ENCODE results near the gene USF3.

Gene USF3

GRCh38 chr3:113698213-113698742 lies 1.8 kb upstream of the USF3 start:
- peak overlapping the region; percentile 82 for H3K27ac ChIP-seq

GRCh38 chr3:113697500-113698090 lies 1.2 kb upstream of the USF3 start:
- no peak for DNase-seq (ENCODE audit: low read depth, low spot score)
- peak overlapping the region; percentile 82 for H3K27ac ChIP-seq

More at GRCh38 chr3:113698213-113698742, 1.8 kb upstream of the USF3 start:
- DNase-seq (ENCODE audit: low read depth, low spot score) = no peak

DNA sequence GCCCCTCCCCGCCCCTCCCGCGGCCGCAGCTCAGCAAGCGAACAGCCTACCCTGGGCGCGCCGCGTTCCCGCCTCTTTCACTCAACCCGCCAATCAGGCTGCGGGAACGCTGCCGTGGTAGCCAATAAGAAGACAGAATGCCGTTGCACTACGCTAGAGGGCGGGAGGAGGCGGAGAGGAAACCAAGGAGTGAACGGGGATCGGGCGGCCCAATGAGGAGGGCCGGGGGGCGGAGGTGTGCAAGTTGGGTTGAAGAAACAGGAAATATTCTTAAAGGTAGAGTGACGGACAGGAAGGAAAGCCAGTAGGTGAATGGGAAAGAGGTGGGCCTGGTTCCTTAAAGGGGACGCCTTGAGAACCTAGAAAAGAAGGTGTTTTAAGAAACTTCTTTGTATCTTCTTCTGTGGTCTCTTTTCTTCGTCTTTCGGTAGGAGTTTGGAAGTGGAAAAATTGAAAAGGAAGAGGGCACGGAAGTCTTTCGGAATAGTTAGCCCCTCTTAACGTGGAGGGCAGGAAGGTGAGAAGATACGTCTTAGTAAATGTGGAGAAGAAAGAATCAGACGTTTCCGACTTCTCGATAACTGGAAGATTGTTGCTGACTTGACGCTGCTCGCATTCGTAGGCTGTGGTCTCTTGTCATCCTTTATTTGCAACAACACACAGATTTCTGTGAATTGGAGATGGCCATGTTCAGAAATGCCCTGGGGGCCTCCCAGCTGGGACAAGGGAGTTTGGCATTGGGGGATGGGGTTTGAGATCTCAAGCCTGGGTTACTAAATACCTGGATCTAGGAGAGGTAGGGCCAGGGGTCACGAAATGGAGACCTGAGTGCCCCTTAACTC lies 437 bp upstream of the USF3 start:
- H3K27ac ChIP-seq = peak overlapping the region; percentile 82
- DNase-seq (ENCODE audit: low read depth, low spot score) = peak; percentile 96

GRCh38 chr3:113695431-113695785 lies 1.0 kb downstream of the USF3 start:
- no peak for DNase-seq (ENCODE audit: low read depth, low spot score)
- peak overlapping the region; percentile 82 for H3K27ac ChIP-seq

- no peak for DNase-seq (ENCODE audit: low read depth, low spot score)
- no peak overlapping the region for H3K27ac ChIP-seq
Measured at GRCh38 chr3:113690482-113690881, 6.0 kb downstream of the USF3 start.

DNA sequence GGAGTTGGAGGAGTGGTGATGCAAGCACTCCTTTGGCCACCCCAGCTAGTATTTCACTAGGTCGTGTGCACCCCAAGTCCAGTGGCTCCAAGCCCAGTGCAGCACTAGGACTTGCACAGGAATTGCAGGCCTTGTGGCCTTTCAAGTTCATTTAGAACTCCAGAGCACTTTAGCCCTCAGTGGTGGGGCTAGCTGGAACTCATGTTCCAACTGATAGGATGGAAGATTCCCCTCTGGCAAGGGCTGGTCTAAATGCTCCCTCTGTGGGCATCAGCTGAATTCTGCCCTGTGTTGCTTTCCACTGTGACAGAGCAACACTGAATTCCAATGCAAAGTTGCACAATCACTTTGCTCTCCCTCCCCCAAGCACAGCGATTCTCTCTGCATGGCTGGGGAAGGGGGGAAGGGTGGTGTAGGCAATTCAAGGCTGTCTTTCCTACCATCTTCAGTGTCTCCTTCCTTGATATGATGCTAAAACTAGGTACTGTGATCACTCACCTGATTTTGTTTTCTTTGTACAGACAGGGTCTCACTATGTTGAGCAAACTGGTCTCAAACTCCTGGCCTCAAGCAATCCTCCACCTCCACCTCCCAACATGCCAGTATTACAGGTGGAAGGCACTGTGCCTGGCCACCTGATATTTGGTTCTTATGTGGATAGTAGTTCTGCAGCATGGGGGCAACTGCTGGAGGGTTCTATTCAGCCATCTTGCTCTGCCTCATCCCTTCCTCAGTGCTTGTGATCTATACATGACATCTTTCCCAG lies 10.3 kb downstream of the USF3 start:
- H3K27ac ChIP-seq = no peak overlapping the region

GRCh38 chr3:113685124-113685523 lies 11.3 kb downstream of the USF3 start:
- no peak for DNase-seq (ENCODE audit: low read depth, low spot score)
- H3K27ac ChIP-seq = no peak overlapping the region

More for the DNA sequence above, 10.3 kb downstream of the USF3 start:
- no peak for DNase-seq (ENCODE audit: low read depth, low spot score)

DNA sequence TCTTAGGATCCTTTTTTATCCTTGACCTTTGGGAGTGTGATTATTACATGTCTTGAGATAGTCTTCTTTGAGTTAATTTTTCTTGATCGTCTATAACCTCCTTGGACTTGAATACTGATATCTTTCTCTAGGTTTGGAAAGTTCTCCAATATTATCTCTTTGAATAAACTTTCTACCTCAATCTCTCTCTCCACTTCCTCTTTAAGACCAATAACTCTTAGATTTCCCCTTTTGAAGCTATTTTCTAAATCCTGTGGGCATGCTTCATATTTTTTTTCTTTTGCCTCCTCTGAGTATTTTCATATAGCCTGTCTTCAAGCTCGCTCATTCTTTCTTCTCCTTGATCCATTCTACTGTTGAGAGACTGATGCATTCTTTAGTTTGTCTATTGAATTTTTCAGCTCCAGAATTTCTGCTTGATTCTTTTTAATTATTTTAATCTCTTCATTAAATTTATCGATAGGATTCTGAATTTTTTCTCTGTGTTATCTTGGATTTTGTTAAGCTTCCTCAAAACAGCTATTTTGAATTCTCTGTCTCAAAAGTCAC lies 12.1 kb downstream of the USF3 start:
- no peak overlapping the region for H3K27ac ChIP-seq
- no peak for DNase-seq (ENCODE audit: low read depth, low spot score)

- DNase-seq (ENCODE audit: low read depth, low spot score) = no peak
- H3K27ac ChIP-seq = no peak overlapping the region
Measured at GRCh38 chr3:113678773-113679172, 17.7 kb downstream of the USF3 start.

GRCh38 chr3:113677737-113678136 lies 18.7 kb downstream of the USF3 start:
- DNase-seq (ENCODE audit: low read depth, low spot score) = no peak
- H3K27ac ChIP-seq = no peak overlapping the region

DNA sequence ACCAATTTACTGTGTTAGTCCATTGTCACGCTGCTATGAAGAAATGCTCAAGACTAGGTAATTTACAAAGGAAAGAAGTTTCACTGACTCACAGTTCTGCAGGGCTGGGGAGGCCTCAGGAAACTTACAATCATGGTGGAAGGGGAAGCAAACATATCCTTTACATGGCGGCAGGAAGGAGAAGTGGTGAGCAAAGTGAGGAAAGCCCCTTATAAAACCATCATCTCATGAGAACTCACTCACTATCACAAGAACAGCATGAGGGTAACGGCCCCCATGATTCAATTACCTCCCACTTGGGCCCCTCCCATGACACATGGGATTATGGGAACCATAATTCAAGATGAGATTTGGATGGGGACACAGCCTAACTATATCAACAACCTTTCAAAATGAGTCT lies 20.2 kb downstream of the USF3 start:
- DNase-seq (ENCODE audit: low read depth, low spot score) = no peak
- no peak overlapping the region for H3K27ac ChIP-seq

DNA sequence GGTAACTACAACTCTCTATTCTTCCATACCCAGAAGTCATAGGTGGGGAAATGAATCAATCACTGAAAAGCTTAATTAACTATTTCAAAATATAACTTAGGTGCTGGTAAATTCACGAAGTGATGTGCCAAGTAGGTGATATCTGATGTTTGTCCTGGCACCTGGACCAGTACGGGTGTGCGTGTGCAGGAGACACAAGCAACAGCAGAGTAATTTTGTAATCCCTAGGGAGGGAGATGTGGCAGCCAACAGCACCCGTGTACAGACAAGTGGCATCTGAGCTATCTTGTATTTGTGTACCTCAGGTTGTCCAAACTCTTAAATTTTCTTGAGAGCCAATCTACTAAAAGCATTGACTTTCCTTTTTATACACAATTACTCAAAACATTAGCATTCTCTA lies 22.8 kb downstream of the USF3 start:
- no peak overlapping the region for H3K27ac ChIP-seq
- DNase-seq (ENCODE audit: low read depth, low spot score) = no peak

DNA sequence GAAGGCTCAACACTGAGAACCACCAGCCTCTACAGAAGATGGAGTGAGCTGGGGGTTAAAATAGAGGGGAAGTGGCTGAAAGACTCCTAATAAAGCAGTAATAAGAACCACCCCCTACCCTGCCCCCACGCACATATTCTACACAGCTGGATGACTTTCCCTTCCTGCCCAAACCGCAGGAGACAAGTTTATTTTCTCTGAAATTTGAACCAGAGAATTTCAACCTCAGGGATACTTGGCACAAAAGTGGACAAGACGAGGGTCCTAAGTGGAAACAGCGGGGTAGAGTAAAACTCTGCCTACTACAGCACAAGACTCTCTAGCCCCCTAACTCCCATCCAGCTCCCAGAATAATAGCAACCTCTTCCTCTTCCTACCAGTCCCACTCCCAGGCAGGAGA lies 28.4 kb downstream of the USF3 start:
- no peak overlapping the region for H3K27ac ChIP-seq
- no peak for DNase-seq (ENCODE audit: low read depth, low spot score)

- DNase-seq (ENCODE audit: low read depth, low spot score) = no peak
- no peak overlapping the region for H3K27ac ChIP-seq
Measured at GRCh38 chr3:113664523-113665094, 31.8 kb downstream of the USF3 start.

DNA sequence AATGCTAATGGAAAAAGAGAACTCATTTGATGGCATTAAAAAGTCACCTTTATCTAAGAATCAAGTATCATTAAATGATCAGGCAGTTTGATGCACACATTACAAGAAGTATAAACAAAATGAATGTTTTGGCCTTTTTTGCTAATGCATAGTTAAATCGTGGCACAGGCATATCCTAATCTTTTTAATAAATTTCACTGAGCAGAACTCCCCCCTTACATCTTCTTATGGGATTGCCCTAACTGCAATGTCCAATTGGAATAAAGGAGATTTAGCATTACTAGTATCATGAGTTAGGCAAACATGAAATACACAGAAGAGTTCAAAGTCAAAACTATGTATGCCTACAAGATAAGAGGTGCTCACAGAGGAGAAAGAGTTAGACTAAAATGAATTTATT lies 32.7 kb downstream of the USF3 start:
- no peak overlapping the region for H3K27ac ChIP-seq
- no peak for DNase-seq (ENCODE audit: low read depth, low spot score)

DNA sequence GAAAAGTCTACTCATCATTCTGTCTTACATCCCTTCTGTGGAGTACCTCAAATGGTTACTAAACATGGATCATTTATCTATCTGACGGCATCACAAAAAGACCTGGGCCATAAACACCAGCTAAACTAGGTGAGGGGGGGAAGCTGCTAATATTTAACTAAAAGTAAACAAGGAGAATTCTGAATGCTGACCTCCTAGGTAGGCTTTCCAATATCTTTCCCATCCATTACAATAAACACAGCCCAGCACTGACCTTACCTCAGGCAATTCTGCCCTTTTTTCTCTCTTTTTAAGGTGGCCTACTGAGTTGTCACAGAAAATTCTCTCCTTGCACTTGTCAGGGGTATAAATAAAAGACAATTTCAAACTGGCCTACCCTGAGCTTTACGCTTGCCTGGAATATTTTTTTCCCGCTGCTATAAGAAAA lies 33.1 kb downstream of the USF3 start:
- H3K27ac ChIP-seq = no peak overlapping the region
- no peak for DNase-seq (ENCODE audit: low read depth, low spot score)

GRCh38 chr3:113662824-113663223 lies 33.6 kb downstream of the USF3 start:
- H3K27ac ChIP-seq = no peak overlapping the region
- no peak for DNase-seq (ENCODE audit: low read depth, low spot score)

GRCh38 chr3:113660896-113661295 lies 35.5 kb downstream of the USF3 start:
- DNase-seq (ENCODE audit: low read depth, low spot score) = no peak
- no peak overlapping the region for H3K27ac ChIP-seq

DNA sequence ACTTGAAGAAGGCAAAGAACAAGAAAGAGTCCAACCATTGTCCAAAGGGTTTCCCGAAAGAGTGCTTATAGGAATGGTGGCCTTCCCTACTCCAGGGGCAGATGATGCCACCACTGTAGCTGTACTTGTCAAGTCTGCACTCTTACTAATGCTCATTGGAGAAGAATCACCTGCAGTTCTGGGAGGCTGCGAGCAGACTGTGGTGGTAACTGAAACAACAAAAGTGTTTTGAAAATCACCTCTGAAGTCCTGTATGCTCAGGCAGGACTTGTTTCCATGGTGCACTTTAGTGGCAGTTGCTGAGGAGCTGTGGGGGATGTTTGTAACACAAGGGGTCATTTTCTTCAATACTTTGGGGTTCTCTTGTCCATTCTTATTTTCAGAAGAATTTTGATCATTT lies 36.0 kb downstream of the USF3 start:
- DNase-seq (ENCODE audit: low read depth, low spot score) = no peak
- no peak overlapping the region for H3K27ac ChIP-seq

DNA sequence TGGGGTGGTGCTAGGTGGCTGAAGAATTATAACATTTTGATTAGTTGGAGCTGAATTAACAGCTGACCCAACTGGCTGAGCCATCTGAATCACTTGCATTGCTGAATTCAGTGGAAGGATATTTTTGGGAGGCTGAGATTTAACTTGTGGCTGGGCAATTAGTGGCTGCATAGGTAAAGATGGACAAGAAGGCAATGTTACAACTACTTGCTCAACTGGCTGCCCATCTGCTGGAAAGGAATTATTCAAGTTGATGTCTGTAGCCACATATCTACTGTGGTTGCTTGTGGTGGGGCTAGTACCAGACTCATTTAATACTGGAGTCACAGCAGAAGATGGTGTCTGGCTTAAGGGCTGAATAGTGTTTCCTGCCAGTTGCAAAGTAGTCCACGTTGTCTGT lies 36.4 kb downstream of the USF3 start:
- no peak overlapping the region for H3K27ac ChIP-seq
- no peak for DNase-seq (ENCODE audit: low read depth, low spot score)

Data from epithelial cell of prostate (primary cell).